CD14-positive monocyte (primary cell): ENCODE measurements around the gene MAP2K6. TPM values are rescaled to one million over a fixed set of nuclear protein-coding genes. Genes with fewer than 3 reads are reported as not detected.

Source experiments
- DNase-seq, 3 donors: peaks; one replicate each; pipeline ENCODE4 v3.0.0-alpha.2; 2011 to 2022
- H2AFZ ChIP-seq: 2 replicates; pipeline ENCODE4 v1.6.0; 2012; ENCODE audit warnings: mild to moderate bottlenecking, low read depth, low read length, inconsistent platforms; ENCODE audit not compliant: insufficient read depth, poor library complexity, severe bottlenecking
- H3K27ac ChIP-seq, 2 donors: 1 replicate in 1 of 2; 2 replicates in 1 of 2; pipeline ENCODE4 v1.5.1; 2012 to 2013; ENCODE audit warnings: low read length in 2 of 2, control low read depth in 1 of 2, inconsistent platforms in 1 of 2, low read depth in 1 of 2, mild to moderate bottlenecking in 1 of 2
- H3K27me3 ChIP-seq, 2 donors: one replicate each; pipeline versions ENCODE4 v1.6.0 to v1.6.1; 2011 to 2013; ENCODE audit warnings: low read length in 2 of 2; ENCODE audit not compliant: control insufficient read depth in 2 of 2, insufficient read depth in 2 of 2
- H3K36me3 ChIP-seq, 2 donors: replicated peaks in 1 of 2; 1 replicate in 1 of 2; 2 replicates in 1 of 2; pipeline versions ENCODE4 v1.5.1 to v1.6.1; 2012 to 2013; ENCODE audit warnings: low read length in 2 of 2, control low read depth in 1 of 2, inconsistent platforms in 1 of 2, mild to moderate bottlenecking in 1 of 2; ENCODE audit not compliant: insufficient read depth in 2 of 2, control insufficient read depth in 1 of 2
- H3K4me1 ChIP-seq, 2 donors: 1 replicate in 1 of 2; 2 replicates in 1 of 2; pipeline versions ENCODE4 v1.5.1 to v1.6.1; 2012 to 2013; ENCODE audit warnings: low read length in 2 of 2, control low read depth in 1 of 2, inconsistent platforms in 1 of 2, mild to moderate bottlenecking in 1 of 2, moderate library complexity in 1 of 2; ENCODE audit not compliant: insufficient read depth in 2 of 2, control insufficient read depth in 1 of 2
- H3K4me2 ChIP-seq: replicated peaks from 2 replicates; pipeline ENCODE3; 2012; ENCODE audit warnings: low read length, moderate library complexity, mild to moderate bottlenecking; ENCODE audit not compliant: poor library complexity, severe bottlenecking; ENCODE audit errors: extremely low read depth
- H3K4me3 ChIP-seq, 3 experiments: fragments of 200-600 bp in 1 of 3; sonication (generic) in 1 of 3; replicated peaks in 1 of 3; 1 replicate in 2 of 3; 2 replicates in 1 of 3; pipeline ENCODE4 v1.5.1; 2011 to 2013; ENCODE audit warnings: low read length in 3 of 3, mild to moderate bottlenecking in 3 of 3, control low read depth in 2 of 3, low read depth in 2 of 3, inconsistent platforms in 1 of 3, moderate library complexity in 1 of 3
- H3K79me2 ChIP-seq: 2 replicates; pipeline ENCODE4 v1.6.0; 2012; ENCODE audit warnings: mild to moderate bottlenecking, control low read depth, inconsistent platforms, low read length, moderate library complexity; ENCODE audit not compliant: insufficient read depth
- H3K9ac ChIP-seq: 2 replicates; pipeline ENCODE4 v1.6.0; 2017; ENCODE audit warnings: low read length, mild to moderate bottlenecking; ENCODE audit not compliant: insufficient read depth, poor library complexity, severe bottlenecking
- H3K9me3 ChIP-seq, 2 donors: replicated peaks in 1 of 2; 1 replicate in 1 of 2; 2 replicates in 1 of 2; pipeline versions ENCODE4 v1.5.1 to v1.6.1; 2012 to 2013; ENCODE audit warnings: low read length in 2 of 2, control low read depth in 1 of 2; ENCODE audit not compliant: control insufficient read depth in 1 of 2, insufficient read depth in 1 of 2
- H4K20me1 ChIP-seq: 2 replicates; pipeline ENCODE4 v1.6.0; 2012; ENCODE audit warnings: mild to moderate bottlenecking, low read length, control low read depth, moderate library complexity; ENCODE audit not compliant: insufficient read depth
- H3K27ac Mint-ChIP-seq, 7 donors: one replicate each; pipeline ENCODE4 v1.8.0; 2020; ENCODE audit warnings: mild to moderate bottlenecking in 7 of 7, mixed read lengths in 7 of 7, moderate library complexity in 6 of 7, inconsistent platforms in 2 of 7
- H3K27me3 Mint-ChIP-seq, 3 donors: one replicate each; pipeline ENCODE4 v1.8.0; 2021 to 2022; ENCODE audit warnings: low read depth in 3 of 3, mild to moderate bottlenecking in 3 of 3, mixed read lengths in 3 of 3, moderate library complexity in 3 of 3, inconsistent platforms in 1 of 3
- H3K36me3 Mint-ChIP-seq, 2 donors: one replicate each; pipeline ENCODE4 v1.8.0; 2020; ENCODE audit warnings: mixed read lengths in 2 of 2, inconsistent platforms in 1 of 2, mild to moderate bottlenecking in 1 of 2
- H3K4me1 Mint-ChIP-seq: one replicate; pipeline ENCODE4 v1.8.0; 2020; ENCODE audit warnings: mild to moderate bottlenecking, mixed read lengths
- H3K4me3 Mint-ChIP-seq, 2 donors: one replicate each; pipeline ENCODE4 v1.8.0; 2020; ENCODE audit warnings: mild to moderate bottlenecking in 2 of 2, mixed read lengths in 2 of 2, moderate library complexity in 1 of 2
- H3K9me3 Mint-ChIP-seq, 7 donors: one replicate each; pipeline ENCODE4 v1.8.0; 2020 to 2022; ENCODE audit warnings: mixed read lengths in 7 of 7, mild to moderate bottlenecking in 6 of 7, moderate library complexity in 6 of 7, inconsistent platforms in 2 of 7
- WGBS: methylation state at CpG from one replicate; pipeline ENCODE4 v1.1.5; 2013; ENCODE audit warnings: missing lambda C conversion rate; ENCODE audit not compliant: insufficient coverage; 5-methylcytosine and 5-hydroxymethylcytosine counted together
- intact Hi-C, 2 donors: fragments of 100-400 bp; cut with micrococcal nuclease; formaldehyde crosslinking; loops; one replicate each; pipeline versions ENCODE4 v1.15.0 to v1.15.1; 2023
- polyA plus RNA-seq, 3 donors: library from polyadenylated mRNA; depleted of rRNA in 1 of 3; unstranded in 2 of 3; stranded (reverse) in 1 of 3; fragments of 300-500 nt in 2 of 3; fragments of >200 nt in 1 of 3; fragmentation: Illumina TruSeq in 2 of 3; gene quantifications; 1 replicate in 2 of 3; 2 replicates in 1 of 3; pipeline ENCODE4 v1.2.3, GENCODE V29; 2012 to 2021
- TF ChIP-seq, protein P1 (sequence below): fragments of 200-600 bp; IDR thresholded peaks from one replicate; pipeline ENCODE4 v1.8.0; 2022; ENCODE audit warnings: antibody characterized with exemption, mild to moderate bottlenecking

MAP2K6 gene
- polyA plus RNA-seq, 3 donors, result 13.5 to 28.9 (median 18.5) TPM

GRCh38 chr17:69593351-69593715, 178.8 kb downstream of the MAP2K6 start:
- no CpG with 5 or more reads among the region's 2 CpGs for WGBS
- Histone ChIP-seq H3K4me2 (no peak overlapping the region), H3K27ac (no peak overlapping the region), H4K20me1 (no peaks in the 10 kb centered on the region), H3K4me3 (no peak overlapping the region), H3K4me1 (no peaks in the 10 kb centered on the region), H2AFZ (no peak overlapping the region), H3K27me3 (no peaks in the 10 kb centered on the region), H3K79me2 (no peaks in the 10 kb centered on the region), H3K36me3 (no peaks in the 10 kb centered on the region), H3K9me3 (no peaks in the 10 kb centered on the region), H3K9ac (no peak overlapping the region)
- Mint-ChIP-seq H3K36me3 (no peaks in the 10 kb centered on the region), H3K27ac (no peak overlapping the region), H3K9me3 (peaks cover 0 to 4% (median 0%) of the 10 kb centered on the region in 7 donors), H3K4me3 (no peak overlapping the region), H3K4me1 (no peaks in the 10 kb centered on the region), H3K27me3 (peaks cover 2 to 5% (median 2%) of the 10 kb centered on the region in 3 donors)
- intact Hi-C loops, result no loop called here
- TF ChIP-seq, protein P1, sequence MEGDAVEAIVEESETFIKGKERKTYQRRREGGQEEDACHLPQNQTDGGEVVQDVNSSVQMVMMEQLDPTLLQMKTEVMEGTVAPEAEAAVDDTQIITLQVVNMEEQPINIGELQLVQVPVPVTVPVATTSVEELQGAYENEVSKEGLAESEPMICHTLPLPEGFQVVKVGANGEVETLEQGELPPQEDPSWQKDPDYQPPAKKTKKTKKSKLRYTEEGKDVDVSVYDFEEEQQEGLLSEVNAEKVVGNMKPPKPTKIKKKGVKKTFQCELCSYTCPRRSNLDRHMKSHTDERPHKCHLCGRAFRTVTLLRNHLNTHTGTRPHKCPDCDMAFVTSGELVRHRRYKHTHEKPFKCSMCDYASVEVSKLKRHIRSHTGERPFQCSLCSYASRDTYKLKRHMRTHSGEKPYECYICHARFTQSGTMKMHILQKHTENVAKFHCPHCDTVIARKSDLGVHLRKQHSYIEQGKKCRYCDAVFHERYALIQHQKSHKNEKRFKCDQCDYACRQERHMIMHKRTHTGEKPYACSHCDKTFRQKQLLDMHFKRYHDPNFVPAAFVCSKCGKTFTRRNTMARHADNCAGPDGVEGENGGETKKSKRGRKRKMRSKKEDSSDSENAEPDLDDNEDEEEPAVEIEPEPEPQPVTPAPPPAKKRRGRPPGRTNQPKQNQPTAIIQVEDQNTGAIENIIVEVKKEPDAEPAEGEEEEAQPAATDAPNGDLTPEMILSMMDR, result no peak
- no peak for DNase-seq

DNA sequence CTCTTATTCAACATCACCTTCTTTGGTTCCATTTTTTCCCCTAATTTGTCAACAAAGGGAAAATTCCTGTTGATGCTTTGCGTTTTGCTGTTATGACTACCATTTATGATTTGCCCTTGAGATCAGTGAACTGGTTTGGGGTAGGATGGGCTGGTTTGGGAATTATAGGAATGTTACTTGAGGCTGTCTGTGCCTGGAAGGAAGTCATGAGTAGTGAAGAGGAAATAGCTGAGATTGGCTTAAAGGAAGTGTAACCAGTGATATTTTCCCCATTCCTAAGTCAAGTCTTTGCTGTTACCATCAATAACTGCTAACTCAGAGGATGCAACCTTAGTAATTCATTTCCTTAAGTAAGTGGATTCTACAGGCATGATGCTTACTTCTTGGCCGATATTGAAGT, 179.2 kb downstream of the MAP2K6 start:
- Histone ChIP-seq H3K9me3 (no peaks in the 10 kb centered on the region), H3K27me3 (no peaks in the 10 kb centered on the region), H3K4me1 (no peaks in the 10 kb centered on the region), H4K20me1 (no peaks in the 10 kb centered on the region), H3K9ac (no peak overlapping the region), H3K79me2 (no peaks in the 10 kb centered on the region), H3K4me2 (no peak overlapping the region), H3K4me3 (no peak overlapping the region), H2AFZ (no peak overlapping the region), H3K27ac (no peak overlapping the region), H3K36me3 (no peaks in the 10 kb centered on the region)
- DNase-seq, result no peak
- TF ChIP-seq, protein P1, result no peak
- H3K27me3 Mint-ChIP-seq, result peaks cover 2 to 5% (median 2%) of the 10 kb centered on the region in 3 donors
- intact Hi-C loops, result no loop called here
- H3K27ac Mint-ChIP-seq, result no peak overlapping the region
- 92% methylated on average over 2 of the region's 2 CpGs for WGBS
- H3K4me1 Mint-ChIP-seq, result no peaks in the 10 kb centered on the region
- peaks cover 0 to 4% (median 0%) of the 10 kb centered on the region in 7 donors for H3K9me3 Mint-ChIP-seq
- no peak overlapping the region for H3K4me3 Mint-ChIP-seq
- no peaks in the 10 kb centered on the region for H3K36me3 Mint-ChIP-seq
